Tibial nerve (tissue), 4 donors: ENCODE results near the gene QKI. TPM values are rescaled to one million over a fixed set of nuclear protein-coding genes. Genes with fewer than 3 reads are reported as not detected.
A peak's percentile ranks its signal among the peaks of the same experiment; 100 is the strongest.

Experiments used
- DNase-seq, 2 donors: peaks; one replicate each; pipeline ENCODE4 v3.0.0-alpha.2; 2019; ENCODE audit warnings: low spot score in 2 of 2
- H3K27ac ChIP-seq, 4 donors: fragments of 200-600 bp; sonication (generic) in 3 of 4; one replicate each; pipeline ENCODE4 v1.5.1; 2017 to 2019; ENCODE audit warnings: mild to moderate bottlenecking in 1 of 4
- H3K27me3 ChIP-seq, 2 donors: fragments of 200-600 bp; sonication (generic) in 1 of 2; one replicate each; pipeline versions ENCODE4 v1.5.1 to v1.6.0; 2017 to 2019
- H3K36me3 ChIP-seq, 3 donors: fragments of 200-600 bp; sonication (generic); one replicate each; pipeline ENCODE4 v1.5.1; 2018 to 2019
- H3K4me1 ChIP-seq, 4 donors: fragments of 200-600 bp; sonication (generic) in 3 of 4; one replicate each; pipeline ENCODE4 v1.5.1; 2017 to 2019
- H3K4me3 ChIP-seq, 4 donors: fragments of 200-600 bp; sonication (generic) in 3 of 4; one replicate each; pipeline ENCODE4 v1.5.1; 2017 to 2019; ENCODE audit warnings: mild to moderate bottlenecking in 1 of 4, moderate library complexity in 1 of 4
- H3K9me3 ChIP-seq, 4 donors: fragments of 200-600 bp; sonication (generic) in 3 of 4; one replicate each; pipeline ENCODE4 v1.5.1; 2017 to 2019
- CTCF ChIP-seq, 5 experiments: fragments of 200-600 bp in 3 of 5; fragments of 450-650 bp in 2 of 5; sonication (generic) in 3 of 5; IDR thresholded peaks; one replicate each; pipeline ENCODE4 v1.5.1; 2016 to 2019; ENCODE audit warnings: antibody characterized with exemption in 5 of 5, mild to moderate bottlenecking in 3 of 5, moderate library complexity in 2 of 5
- EP300 ChIP-seq, 2 donors: sonication (generic); formaldehyde crosslinking; IDR thresholded peaks; one replicate each; pipeline ENCODE4 v1.6.1; 2017; ENCODE audit warnings: antibody characterized with exemption in 2 of 2, mild to moderate bottlenecking in 1 of 2
- POLR2A ChIP-seq, 2 donors: fragments of 450-650 bp; IDR thresholded peaks; one replicate each; pipeline ENCODE4 v1.6.1; 2017; ENCODE audit warnings: antibody characterized with exemption in 2 of 2, mild to moderate bottlenecking in 2 of 2, moderate library complexity in 2 of 2
- WGBS, 2 donors: methylation state at CpG; one replicate each; pipeline ENCODE4 v1.1.5; 2018; 5-methylcytosine and 5-hydroxymethylcytosine counted together
- total RNA-seq, 4 donors: library from RNA; depleted of rRNA; stranded (reverse); fragments of >200 nt; gene quantifications; one replicate each; pipeline ENCODE4 v1.1.0, GENCODE V29; 2016

The QKI gene
- total RNA-seq, 4 donors from 2014 or later = 365 to 570 (median 511) TPM

- no peak for DNase-seq
- no peak overlapping the region for H3K4me3 ChIP-seq
- H3K4me1 ChIP-seq = peaks cover 0 to 72% (median 22%) of the 10 kb centered on the region in 4 donors
- TF ChIP-seq CTCF (IDR thresholded peaks at IDR 0.05) (no peak), POLR2A (IDR thresholded peaks at IDR 0.05) (no peak), EP300 (IDR thresholded peaks at IDR 0.05) (no peak)
- no peaks in the 10 kb centered on the region for H3K9me3 ChIP-seq
- H3K36me3 ChIP-seq = peaks cover 0 to 8% (median 0%) of the 10 kb centered on the region in 3 donors
- H3K27me3 ChIP-seq = no peaks in the 10 kb centered on the region
- 48 to 51% methylated on average over 2 of the region's 2 CpGs for WGBS, 2 donors
- H3K27ac ChIP-seq = no peak overlapping the region
These were observed 86.5 kb downstream of the QKI start for GRCh38 chr6:163501026-163501425.

GRCh38 chr6:163501439-163501838 lies 86.9 kb downstream of the QKI start:
- H3K4me1 ChIP-seq = peaks cover 0 to 68% (median 21%) of the 10 kb centered on the region in 4 donors
- H3K27me3 ChIP-seq = no peaks in the 10 kb centered on the region
- 38 to 45% methylated on average over 3 of the region's 3 CpGs for WGBS, 2 donors
- H3K9me3 ChIP-seq = no peaks in the 10 kb centered on the region
- H3K36me3 ChIP-seq = peaks cover 0 to 8% (median 0%) of the 10 kb centered on the region in 3 donors
- TF ChIP-seq CTCF (IDR thresholded peaks at IDR 0.05) = no peak
- no peak for TF ChIP-seq POLR2A (IDR thresholded peaks at IDR 0.05)
- TF ChIP-seq EP300 (IDR thresholded peaks at IDR 0.05) = no peak
- H3K4me3 ChIP-seq = no peak overlapping the region
- no peak for DNase-seq
- peak overlapping the region in 1 of 4 donors; percentile 42 for H3K27ac ChIP-seq

GRCh38 chr6:163504984-163505640 lies 90.6 kb downstream of the QKI start:
- Histone ChIP-seq H3K27me3 (no peaks in the 10 kb centered on the region), H3K36me3 (peaks cover 0 to 27% (median 0%) of the 10 kb centered on the region in 3 donors), H3K27ac (no peak overlapping the region), H3K4me3 (no peak overlapping the region), H3K4me1 (peaks cover 0 to 46% (median 12%) of the 10 kb centered on the region in 4 donors), H3K9me3 (peaks cover 0 to 19% (median 3%) of the 10 kb centered on the region in 4 donors)
- TF ChIP-seq POLR2A (IDR thresholded peaks at IDR 0.05) = no peak
- no peak for TF ChIP-seq EP300 (IDR thresholded peaks at IDR 0.05)
- no peak for TF ChIP-seq CTCF (IDR thresholded peaks at IDR 0.05)
- WGBS, 2 donors = 81 to 82% methylated on average over 6 to 8 of the region's 8 CpGs
- DNase-seq = no peak

GRCh38 chr6:163507965-163508364 lies 93.4 kb downstream of the QKI start:
- H3K4me3 ChIP-seq = no peak overlapping the region
- peaks cover 0 to 27% (median 0%) of the 10 kb centered on the region in 3 donors for H3K36me3 ChIP-seq
- peaks cover 0 to 19% (median 3%) of the 10 kb centered on the region in 4 donors for H3K9me3 ChIP-seq
- TF ChIP-seq EP300 (IDR thresholded peaks at IDR 0.05) = no peak
- TF ChIP-seq POLR2A (IDR thresholded peaks at IDR 0.05) = no peak
- TF ChIP-seq CTCF (IDR thresholded peaks at IDR 0.05) = no peak
- peaks cover 0 to 28% (median 0%) of the 10 kb centered on the region in 4 donors for H3K4me1 ChIP-seq
- WGBS, 2 donors = 95 to 97% methylated on average over 1 of the region's 1 CpG
- no peaks in the 10 kb centered on the region for H3K27me3 ChIP-seq
- DNase-seq = no peak
- no peak overlapping the region for H3K27ac ChIP-seq

- peaks cover 0 to 54% (median 5%) of the 10 kb centered on the region in 4 donors for H3K4me1 ChIP-seq
These were observed 98.5 kb downstream of the QKI start for GRCh38 chr6:163513003-163513402.

More at GRCh38 chr6:163513003-163513402, 98.5 kb downstream of the QKI start:
- Histone ChIP-seq H3K27ac (no peak overlapping the region), H3K27me3 (no peaks in the 10 kb centered on the region), H3K4me3 (no peak overlapping the region), H3K9me3 (peaks cover 0 to 8% (median 1%) of the 10 kb centered on the region in 4 donors), H3K36me3 (peaks cover 0 to 8% (median 0%) of the 10 kb centered on the region in 3 donors)
- TF ChIP-seq POLR2A (IDR thresholded peaks at IDR 0.05) = no peak
- TF ChIP-seq EP300 (IDR thresholded peaks at IDR 0.05) = no peak
- no peak for TF ChIP-seq CTCF (IDR thresholded peaks at IDR 0.05)
- DNase-seq = no peak
- 79 to 80% methylated on average over 4 of the region's 4 CpGs for WGBS, 2 donors
